Measurements from ENCODE around the gene SLF1. TPM values are rescaled to one million over a fixed set of nuclear protein-coding genes. Genes with fewer than 3 reads are reported as not detected.

The SLF1 gene
- total RNA-seq, 1 experiment from 2014 or later = 10.2 TPM

DNA sequence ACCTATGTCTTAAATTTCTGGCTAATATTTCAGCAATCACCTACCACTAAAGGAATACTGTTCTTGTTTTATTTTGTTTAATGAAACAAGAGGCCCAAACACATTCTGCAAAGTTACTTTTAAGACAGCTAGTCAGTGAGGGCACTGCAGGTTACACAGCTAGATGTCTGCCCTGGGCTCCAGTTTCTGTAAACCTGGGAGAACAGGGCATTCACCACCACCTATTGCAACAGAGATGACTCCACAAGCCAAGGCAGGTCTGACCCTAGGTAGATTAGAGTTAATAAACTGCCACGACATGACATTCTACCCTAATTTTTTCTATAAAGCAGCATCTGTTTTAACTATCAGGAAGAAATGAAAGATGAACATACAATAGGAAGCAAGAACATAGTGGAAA lies 90.8 kb downstream of the SLF1 start:
- ChIA-PET CTCF (no interaction called here), POLR2A (ENCODE audit: unreplicated experiment) (no interaction called here)
- Histone ChIP-seq H3K27ac (no peak overlapping the region), H4K20me1 (ENCODE audit: insufficient read depth) (no peaks in the 10 kb centered on the region), H3K9me3 (ENCODE audit: insufficient read depth, low read depth) (no peaks in the 10 kb centered on the region), H3K27me3 (ENCODE audit: insufficient read depth, low read depth) (no peaks in the 10 kb centered on the region), H2AFZ (no peak overlapping the region), H3K4me1 (replicated peaks; ENCODE audit: insufficient read depth) (no peaks in the 10 kb centered on the region), H3K9me2 (ENCODE audit: insufficient read depth) (no peaks in the 10 kb centered on the region), H3K4me2 (no peak overlapping the region), H3K36me3 (ENCODE audit: low read depth) (no peaks in the 10 kb centered on the region), H3K79me2 (ENCODE audit: low read depth) (no peaks in the 10 kb centered on the region), H3K4me3 (no peak overlapping the region), H3F3A (ENCODE audit: insufficient read depth, low read depth) (no peaks in the 10 kb centered on the region)
- TF ChIP-seq EZH2 (IDR thresholded peaks at IDR 0.05; ENCODE audit: low read depth) = no peak
- TF ChIP-seq, protein P1, sequence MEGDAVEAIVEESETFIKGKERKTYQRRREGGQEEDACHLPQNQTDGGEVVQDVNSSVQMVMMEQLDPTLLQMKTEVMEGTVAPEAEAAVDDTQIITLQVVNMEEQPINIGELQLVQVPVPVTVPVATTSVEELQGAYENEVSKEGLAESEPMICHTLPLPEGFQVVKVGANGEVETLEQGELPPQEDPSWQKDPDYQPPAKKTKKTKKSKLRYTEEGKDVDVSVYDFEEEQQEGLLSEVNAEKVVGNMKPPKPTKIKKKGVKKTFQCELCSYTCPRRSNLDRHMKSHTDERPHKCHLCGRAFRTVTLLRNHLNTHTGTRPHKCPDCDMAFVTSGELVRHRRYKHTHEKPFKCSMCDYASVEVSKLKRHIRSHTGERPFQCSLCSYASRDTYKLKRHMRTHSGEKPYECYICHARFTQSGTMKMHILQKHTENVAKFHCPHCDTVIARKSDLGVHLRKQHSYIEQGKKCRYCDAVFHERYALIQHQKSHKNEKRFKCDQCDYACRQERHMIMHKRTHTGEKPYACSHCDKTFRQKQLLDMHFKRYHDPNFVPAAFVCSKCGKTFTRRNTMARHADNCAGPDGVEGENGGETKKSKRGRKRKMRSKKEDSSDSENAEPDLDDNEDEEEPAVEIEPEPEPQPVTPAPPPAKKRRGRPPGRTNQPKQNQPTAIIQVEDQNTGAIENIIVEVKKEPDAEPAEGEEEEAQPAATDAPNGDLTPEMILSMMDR (conservative IDR thresholded peaks at IDR 0.05) = no peak
- no peak for DNase-seq
- BruUV-seq (replicated peaks) = no TSS peak
- intact Hi-C loops (cut with micrococcal nuclease; ENCODE audit: unreplicated experiment) = no loop called here

DNA sequence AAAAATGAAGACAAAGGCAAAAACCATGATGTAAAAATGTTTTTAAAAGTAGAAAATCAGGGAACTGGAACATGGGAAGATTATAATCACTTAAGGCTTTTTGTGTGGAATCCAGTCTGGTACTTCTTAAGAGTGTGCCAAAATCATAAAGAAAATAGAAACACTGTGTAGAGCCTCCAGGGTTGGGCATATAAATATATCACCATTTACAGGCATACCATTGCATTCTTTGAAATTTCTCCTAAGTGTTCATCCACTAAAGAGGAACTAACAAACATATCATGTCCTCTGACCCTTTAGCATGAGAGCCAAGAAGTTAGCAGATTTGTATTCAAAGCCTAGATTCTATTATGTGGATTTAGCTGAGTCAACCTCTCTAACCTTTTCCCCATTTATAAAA lies 93.3 kb downstream of the SLF1 start:
- no TSS peak for BruUV-seq (replicated peaks)
- Histone ChIP-seq H3F3A (ENCODE audit: insufficient read depth, low read depth) (no peaks in the 10 kb centered on the region), H3K36me3 (ENCODE audit: low read depth) (no peaks in the 10 kb centered on the region)

DNA sequence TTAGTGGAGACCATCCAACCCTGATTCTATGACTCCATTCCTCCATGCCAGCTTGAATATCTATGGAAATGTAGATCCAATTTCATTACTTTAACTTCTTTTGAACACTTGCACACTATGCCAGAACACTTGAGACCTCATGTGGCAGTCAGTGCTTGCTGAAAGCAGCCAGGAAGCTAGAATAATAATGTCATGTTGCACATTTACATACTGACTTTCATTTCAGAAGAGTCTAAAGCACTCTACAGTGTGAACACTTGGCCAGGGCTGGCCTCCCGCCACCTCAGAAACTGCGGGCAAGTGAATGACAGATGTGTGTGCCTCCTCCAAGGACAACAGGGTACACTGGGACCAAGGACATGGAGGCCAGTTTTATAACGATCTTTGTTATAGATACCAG lies 97.3 kb downstream of the SLF1 start:
- DNase-seq = no peak
- H2AFZ ChIP-seq = no peak overlapping the region
- ChIA-PET POLR2A (ENCODE audit: unreplicated experiment) (no interaction called here), CTCF (no interaction called here)
- no peaks in the 10 kb centered on the region for H3K79me2 ChIP-seq (ENCODE audit: low read depth)
- no TSS peak for BruUV-seq (replicated peaks)
- H4K20me1 ChIP-seq (ENCODE audit: insufficient read depth) = no peaks in the 10 kb centered on the region
- intact Hi-C loops (cut with micrococcal nuclease; ENCODE audit: unreplicated experiment) = no loop called here
- no peaks in the 10 kb centered on the region for H3K9me2 ChIP-seq (ENCODE audit: insufficient read depth)
- H3K4me1 ChIP-seq (replicated peaks; ENCODE audit: insufficient read depth) = no peaks in the 10 kb centered on the region
- H3K27ac ChIP-seq = no peak overlapping the region
- no peak overlapping the region for H3K4me3 ChIP-seq
- no peaks in the 10 kb centered on the region for H3K27me3 ChIP-seq (ENCODE audit: insufficient read depth, low read depth)
- no peaks in the 10 kb centered on the region for H3K9me3 ChIP-seq (ENCODE audit: insufficient read depth, low read depth)
- H3K4me2 ChIP-seq = no peak overlapping the region
- no peaks in the 10 kb centered on the region for H3F3A ChIP-seq (ENCODE audit: insufficient read depth, low read depth)
- TF ChIP-seq, protein P1 (conservative IDR thresholded peaks at IDR 0.05) = no peak
- TF ChIP-seq EZH2 (IDR thresholded peaks at IDR 0.05; ENCODE audit: low read depth) = no peak
- no peaks in the 10 kb centered on the region for H3K36me3 ChIP-seq (ENCODE audit: low read depth)

More for the DNA sequence above, 93.3 kb downstream of the SLF1 start:
- no peaks in the 10 kb centered on the region for H3K27me3 ChIP-seq (ENCODE audit: insufficient read depth, low read depth)
- H3K9me2 ChIP-seq (ENCODE audit: insufficient read depth) = no peaks in the 10 kb centered on the region
- intact Hi-C loops (cut with micrococcal nuclease; ENCODE audit: unreplicated experiment) = no loop called here
- H3K4me1 ChIP-seq (replicated peaks; ENCODE audit: insufficient read depth) = no peaks in the 10 kb centered on the region
- ChIA-PET POLR2A (ENCODE audit: unreplicated experiment) (no interaction called here), CTCF (no interaction called here)
- DNase-seq = no peak
- no peak overlapping the region for H3K4me2 ChIP-seq
- TF ChIP-seq EZH2 (IDR thresholded peaks at IDR 0.05; ENCODE audit: low read depth) = no peak
- TF ChIP-seq, protein P1 (conservative IDR thresholded peaks at IDR 0.05) = no peak
- no peak overlapping the region for H3K27ac ChIP-seq
- no peaks in the 10 kb centered on the region for H4K20me1 ChIP-seq (ENCODE audit: insufficient read depth)
- no peaks in the 10 kb centered on the region for H3K9me3 ChIP-seq (ENCODE audit: insufficient read depth, low read depth)
- no peaks in the 10 kb centered on the region for H3K79me2 ChIP-seq (ENCODE audit: low read depth)
- no peak overlapping the region for H3K4me3 ChIP-seq
- H2AFZ ChIP-seq = no peak overlapping the region
